GM23338 (cell line): ENCODE measurements around the gene COL4A5. TPM values are rescaled to one million over a fixed set of nuclear protein-coding genes. Genes with fewer than 3 reads are reported as not detected.

Experiments used
- ATAC-seq: fragments of 200-7000 bp; cut with Tn5 transposase; 3 replicates; pipeline ENCODE4 v1.9.1; 2020
- DNase-seq: peaks from one replicate; pipeline ENCODE4 v3.0.0-alpha.2; 2015; ENCODE audit warnings: low spot score
- H2AFZ ChIP-seq: fragments of 200-600 bp; sonication (generic); 2 replicates; pipeline ENCODE4 v1.8.0; 2016; ENCODE audit warnings: antibody characterized with exemption, mild to moderate bottlenecking, moderate library complexity
- H3F3A ChIP-seq: fragments of 200-600 bp; sonication (generic); replicated peaks from 2 replicates; pipeline ENCODE4 v1.8.0; 2017; ENCODE audit warnings: antibody characterized with exemption, mixed run types, low read depth
- H3K27ac ChIP-seq: fragments of 200-600 bp; sonication (generic); 2 replicates; pipeline ENCODE4 v1.6.1; 2016; ENCODE audit warnings: low read depth
- H3K27me3 ChIP-seq: fragments of 200-600 bp; sonication (generic); 2 replicates; pipeline ENCODE4 v1.8.0; 2016; ENCODE audit warnings: mild to moderate bottlenecking, mixed run types, moderate library complexity; ENCODE audit not compliant: insufficient read depth
- H3K36me3 ChIP-seq: fragments of 200-600 bp; sonication (generic); 2 replicates; pipeline ENCODE4 v1.8.0; 2016; ENCODE audit warnings: mild to moderate bottlenecking; ENCODE audit not compliant: insufficient read depth
- H3K4me1 ChIP-seq: fragments of 200-600 bp; sonication (generic); 2 replicates; pipeline ENCODE4 v1.8.0; 2016; ENCODE audit warnings: mild to moderate bottlenecking, moderate library complexity; ENCODE audit not compliant: insufficient read depth
- H3K4me2 ChIP-seq: fragments of 200-600 bp; sonication (generic); 2 replicates; pipeline ENCODE4 v1.7.1; 2017; ENCODE audit warnings: mixed run types
- H3K4me3 ChIP-seq: fragments of 200-600 bp; sonication (generic); 2 replicates; pipeline ENCODE4 v1.6.1; 2016; ENCODE audit warnings: mixed run types
- H3K79me2 ChIP-seq: fragments of 200-600 bp; sonication (generic); replicated peaks from 2 replicates; pipeline ENCODE4 v1.8.0; 2017; ENCODE audit warnings: mild to moderate bottlenecking; ENCODE audit not compliant: insufficient read depth
- H3K9me2 ChIP-seq: fragments of 200-600 bp; sonication (generic); 2 replicates; pipeline ENCODE4 v1.8.0; 2017; ENCODE audit not compliant: insufficient read depth
- H4K20me1 ChIP-seq: fragments of 200-600 bp; sonication (generic); replicated peaks from 2 replicates; pipeline ENCODE4 v1.8.0; 2017; ENCODE audit warnings: mild to moderate bottlenecking; ENCODE audit not compliant: insufficient read depth
- H3K27ac Mint-ChIP-seq: 2 replicates; pipeline ENCODE4 v1.8.0; 2020; ENCODE audit warnings: inconsistent platforms, mild to moderate bottlenecking, moderate library complexity, mixed read lengths
- H3K27me3 Mint-ChIP-seq: 3 replicates; pipeline ENCODE4 v1.8.0; 2022; ENCODE audit warnings: low read depth, mild to moderate bottlenecking, moderate library complexity, mixed read lengths, inconsistent platforms; ENCODE audit not compliant: insufficient read depth, poor library complexity
- H3K36me3 Mint-ChIP-seq: 3 replicates; pipeline ENCODE4 v1.8.0; 2021; ENCODE audit warnings: low read depth, mild to moderate bottlenecking, inconsistent platforms, moderate library complexity, mixed read lengths
- H3K4me1 Mint-ChIP-seq: 3 replicates; pipeline ENCODE4 v1.8.0; 2020; ENCODE audit warnings: mild to moderate bottlenecking, inconsistent platforms, mixed read lengths
- H3K4me3 Mint-ChIP-seq: 3 replicates; pipeline ENCODE4 v1.8.0; 2021; ENCODE audit warnings: moderate library complexity, mild to moderate bottlenecking, inconsistent platforms, mixed read lengths
- H3K9me3 Mint-ChIP-seq: 3 replicates; pipeline ENCODE4 v1.8.0; 2020; ENCODE audit warnings: moderate library complexity, mild to moderate bottlenecking, inconsistent platforms, mixed read lengths
- CREB1 ChIP-seq: fragments of 250-450 bp; sonication (Bioruptor Pico); IDR thresholded peaks from 2 replicates; pipeline ENCODE4 v1.5.0; 2020; ENCODE audit warnings: low read depth, mild to moderate bottlenecking, moderate library complexity
- EZH2 ChIP-seq: fragments of 200-600 bp; sonication (generic); IDR thresholded peaks from one replicate; pipeline ENCODE4 v1.8.0; 2017; ENCODE audit warnings: antibody characterized with exemption, mild to moderate bottlenecking, low read depth; ENCODE audit not compliant: unreplicated experiment
- EZH2phosphoT487 ChIP-seq: fragments of 200-600 bp; sonication (generic); IDR thresholded peaks from one replicate; pipeline ENCODE4 v1.8.1; 2018; ENCODE audit warnings: antibody characterized with exemption; ENCODE audit not compliant: unreplicated experiment
- NANOG ChIP-seq: IDR thresholded peaks from 2 replicates; pipeline ENCODE4 v1.6.1; 2016; ENCODE audit warnings: antibody characterized with exemption, borderline replicate concordance
- POLR2AphosphoS5 ChIP-seq: IDR thresholded peaks from 2 replicates; pipeline ENCODE4 v1.6.1; 2016; ENCODE audit warnings: antibody characterized with exemption, low read depth
- STAT1 ChIP-seq: IDR thresholded peaks from one replicate; pipeline ENCODE4 v1.6.1; 2016; ENCODE audit warnings: antibody characterized with exemption; ENCODE audit not compliant: unreplicated experiment
- ZNF114 ChIP-seq: fragments of 250-450 bp; sonication (Bioruptor Pico); IDR thresholded peaks from 2 replicates; pipeline ENCODE4 v1.5.0; 2020; ENCODE audit warnings: mild to moderate bottlenecking, moderate library complexity
- ZNF331 ChIP-seq: fragments of 250-450 bp; sonication (Bioruptor Pico); IDR thresholded peaks from 2 replicates; pipeline ENCODE4 v1.5.0; 2020; ENCODE audit warnings: low read depth, mild to moderate bottlenecking, moderate library complexity
- polyA plus RNA-seq: library from polyadenylated mRNA; unstranded; fragments of >200 nt; fragmentation: Nextera tagmentation; extraction: Ambion mirVana; gene quantifications from 2 replicates; pipeline ENCODE4 v1.2.1, GENCODE V29; 2016
- total RNA-seq: library from RNA; depleted of rRNA; stranded (reverse); fragments of >200 nt; shearing (Covaris generic); gene quantifications from 2 replicates; pipeline ENCODE4 v1.2.3, GENCODE V29; 2014
- TF ChIP-seq, protein P1 (sequence below): fragments of 250-450 bp; sonication (Bioruptor Pico); IDR thresholded peaks from 2 replicates; pipeline ENCODE4 v1.5.0; 2020; ENCODE audit warnings: mild to moderate bottlenecking, moderate library complexity
- TF ChIP-seq, protein P2 (sequence below): IDR thresholded peaks from 2 replicates; pipeline ENCODE4 v1.6.1; 2016; ENCODE audit warnings: antibody characterized with exemption
- TF ChIP-seq, protein P3 (sequence below): IDR thresholded peaks from one replicate; pipeline ENCODE4 v1.6.1; 2018; ENCODE audit warnings: antibody characterized with exemption; ENCODE audit not compliant: unreplicated experiment

COL4A5 gene
- total and polyA plus RNA-seq, 2 experiments from 2014 or later: 15.5 to 48.1 TPM

DNA sequence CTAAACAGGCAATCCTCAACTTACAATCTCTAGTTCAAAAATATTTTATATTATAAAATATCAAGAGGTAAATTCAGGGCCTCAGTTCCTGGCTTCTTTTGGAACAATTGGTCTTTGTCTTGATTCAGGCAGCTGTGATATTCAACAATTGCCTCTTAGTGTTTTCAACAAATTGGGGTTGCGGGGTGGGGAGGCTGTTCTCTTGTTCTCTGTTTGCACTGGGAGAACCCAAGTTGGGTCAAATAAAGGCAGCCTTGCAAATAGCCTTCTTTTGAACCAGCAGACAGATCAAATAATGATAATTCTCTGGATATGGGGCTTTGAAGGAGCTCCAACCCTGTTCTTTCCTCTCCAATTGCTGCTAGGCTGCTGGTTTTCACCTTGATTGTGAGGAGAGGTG is 142.5 kb downstream of the COL4A5 start:
- Histone ChIP-seq H4K20me1 (no peaks in the 10 kb centered on the region), H3K4me1 (peaks cover 17% of the 10 kb centered on the region), H3K4me2 (no peak overlapping the region), H2AFZ (no peak overlapping the region), H3K79me2 (no peaks in the 10 kb centered on the region), H3K36me3 (no peaks in the 10 kb centered on the region), H3F3A (no peaks in the 10 kb centered on the region), H3K27ac (0 out of 2 replicates have a peak overlapping the region, but pooled peaks have one; percentile 47), H3K4me3 (no peak overlapping the region), H3K27me3 (no peaks in the 10 kb centered on the region), H3K9me2 (no peaks in the 10 kb centered on the region)
- no peaks in the 10 kb centered on the region for H3K27me3 Mint-ChIP-seq
- no peak overlapping the region for H3K4me3 Mint-ChIP-seq
- H3K27ac Mint-ChIP-seq: no peak overlapping the region
- H3K9me3 Mint-ChIP-seq: no peaks in the 10 kb centered on the region; the same call in 2 of the 3 replicates
- ATAC-seq (no peak), DNase-seq (no peak)
- peaks cover 34% of the 10 kb centered on the region for H3K36me3 Mint-ChIP-seq
- peaks cover 18% of the 10 kb centered on the region; the same call in 2 of the 3 replicates for H3K4me1 Mint-ChIP-seq
- no peak for TF ChIP-seq NANOG
- no peak for TF ChIP-seq ZNF114
- no peak for TF ChIP-seq POLR2AphosphoS5
- no peak for TF ChIP-seq ZNF331 (CRISPR knock-in tag)
- TF ChIP-seq CREB1 (CRISPR knock-in tag): no peak
- TF ChIP-seq, protein P1, sequence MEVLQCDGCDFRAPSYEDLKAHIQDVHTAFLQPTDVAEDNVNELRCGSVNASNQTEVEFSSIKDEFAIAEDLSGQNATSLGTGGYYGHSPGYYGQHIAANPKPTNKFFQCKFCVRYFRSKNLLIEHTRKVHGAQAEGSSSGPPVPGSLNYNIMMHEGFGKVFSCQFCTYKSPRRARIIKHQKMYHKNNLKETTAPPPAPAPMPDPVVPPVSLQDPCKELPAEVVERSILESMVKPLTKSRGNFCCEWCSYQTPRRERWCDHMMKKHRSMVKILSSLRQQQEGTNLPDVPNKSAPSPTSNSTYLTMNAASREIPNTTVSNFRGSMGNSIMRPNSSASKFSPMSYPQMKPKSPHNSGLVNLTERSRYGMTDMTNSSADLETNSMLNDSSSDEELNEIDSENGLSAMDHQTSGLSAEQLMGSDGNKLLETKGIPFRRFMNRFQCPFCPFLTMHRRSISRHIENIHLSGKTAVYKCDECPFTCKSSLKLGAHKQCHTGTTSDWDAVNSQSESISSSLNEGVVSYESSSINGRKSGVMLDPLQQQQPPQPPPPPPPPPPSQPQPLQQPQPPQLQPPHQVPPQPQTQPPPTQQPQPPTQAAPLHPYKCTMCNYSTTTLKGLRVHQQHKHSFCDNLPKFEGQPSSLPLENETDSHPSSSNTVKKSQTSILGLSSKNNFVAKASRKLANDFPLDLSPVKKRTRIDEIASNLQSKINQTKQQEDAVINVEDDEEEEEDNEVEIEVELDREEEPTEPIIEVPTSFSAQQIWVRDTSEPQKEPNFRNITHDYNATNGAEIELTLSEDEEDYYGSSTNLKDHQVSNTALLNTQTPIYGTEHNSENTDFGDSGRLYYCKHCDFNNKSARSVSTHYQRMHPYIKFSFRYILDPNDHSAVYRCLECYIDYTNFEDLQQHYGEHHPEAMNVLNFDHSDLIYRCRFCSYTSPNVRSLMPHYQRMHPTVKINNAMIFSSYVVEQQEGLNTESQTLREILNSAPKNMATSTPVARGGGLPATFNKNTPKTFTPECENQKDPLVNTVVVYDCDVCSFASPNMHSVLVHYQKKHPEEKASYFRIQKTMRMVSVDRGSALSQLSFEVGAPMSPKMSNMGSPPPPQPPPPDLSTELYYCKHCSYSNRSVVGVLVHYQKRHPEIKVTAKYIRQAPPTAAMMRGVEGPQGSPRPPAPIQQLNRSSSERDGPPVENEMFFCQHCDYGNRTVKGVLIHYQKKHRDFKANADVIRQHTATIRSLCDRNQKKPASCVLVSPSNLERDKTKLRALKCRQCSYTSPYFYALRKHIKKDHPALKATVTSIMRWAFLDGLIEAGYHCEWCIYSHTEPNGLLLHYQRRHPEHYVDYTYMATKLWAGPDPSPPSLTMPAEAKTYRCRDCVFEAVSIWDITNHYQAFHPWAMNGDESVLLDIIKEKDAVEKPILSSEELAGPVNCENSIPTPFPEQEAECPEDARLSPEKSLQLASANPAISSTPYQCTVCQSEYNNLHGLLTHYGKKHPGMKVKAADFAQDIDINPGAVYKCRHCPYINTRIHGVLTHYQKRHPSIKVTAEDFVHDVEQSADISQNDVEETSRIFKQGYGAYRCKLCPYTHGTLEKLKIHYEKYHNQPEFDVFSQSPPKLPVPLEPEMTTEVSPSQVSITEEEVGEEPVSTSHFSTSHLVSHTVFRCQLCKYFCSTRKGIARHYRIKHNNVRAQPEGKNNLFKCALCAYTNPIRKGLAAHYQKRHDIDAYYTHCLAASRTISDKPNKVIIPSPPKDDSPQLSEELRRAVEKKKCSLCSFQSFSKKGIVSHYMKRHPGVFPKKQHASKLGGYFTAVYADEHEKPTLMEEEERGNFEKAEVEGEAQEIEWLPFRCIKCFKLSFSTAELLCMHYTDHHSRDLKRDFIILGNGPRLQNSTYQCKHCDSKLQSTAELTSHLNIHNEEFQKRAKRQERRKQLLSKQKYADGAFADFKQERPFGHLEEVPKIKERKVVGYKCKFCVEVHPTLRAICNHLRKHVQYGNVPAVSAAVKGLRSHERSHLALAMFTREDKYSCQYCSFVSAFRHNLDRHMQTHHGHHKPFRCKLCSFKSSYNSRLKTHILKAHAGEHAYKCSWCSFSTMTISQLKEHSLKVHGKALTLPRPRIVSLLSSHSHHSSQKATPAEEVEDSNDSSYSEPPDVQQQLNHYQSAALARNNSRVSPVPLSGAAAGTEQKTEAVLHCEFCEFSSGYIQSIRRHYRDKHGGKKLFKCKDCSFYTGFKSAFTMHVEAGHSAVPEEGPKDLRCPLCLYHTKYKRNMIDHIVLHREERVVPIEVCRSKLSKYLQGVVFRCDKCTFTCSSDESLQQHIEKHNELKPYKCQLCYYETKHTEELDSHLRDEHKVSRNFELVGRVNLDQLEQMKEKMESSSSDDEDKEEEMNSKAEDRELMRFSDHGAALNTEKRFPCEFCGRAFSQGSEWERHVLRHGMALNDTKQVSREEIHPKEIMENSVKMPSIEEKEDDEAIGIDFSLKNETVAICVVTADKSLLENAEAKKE (CRISPR knock-in tag): no peak
- TF ChIP-seq, protein P2, sequence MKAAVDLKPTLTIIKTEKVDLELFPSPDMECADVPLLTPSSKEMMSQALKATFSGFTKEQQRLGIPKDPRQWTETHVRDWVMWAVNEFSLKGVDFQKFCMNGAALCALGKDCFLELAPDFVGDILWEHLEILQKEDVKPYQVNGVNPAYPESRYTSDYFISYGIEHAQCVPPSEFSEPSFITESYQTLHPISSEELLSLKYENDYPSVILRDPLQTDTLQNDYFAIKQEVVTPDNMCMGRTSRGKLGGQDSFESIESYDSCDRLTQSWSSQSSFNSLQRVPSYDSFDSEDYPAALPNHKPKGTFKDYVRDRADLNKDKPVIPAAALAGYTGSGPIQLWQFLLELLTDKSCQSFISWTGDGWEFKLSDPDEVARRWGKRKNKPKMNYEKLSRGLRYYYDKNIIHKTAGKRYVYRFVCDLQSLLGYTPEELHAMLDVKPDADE: no peak
- TF ChIP-seq STAT1: no peak
- TF ChIP-seq, protein P3, sequence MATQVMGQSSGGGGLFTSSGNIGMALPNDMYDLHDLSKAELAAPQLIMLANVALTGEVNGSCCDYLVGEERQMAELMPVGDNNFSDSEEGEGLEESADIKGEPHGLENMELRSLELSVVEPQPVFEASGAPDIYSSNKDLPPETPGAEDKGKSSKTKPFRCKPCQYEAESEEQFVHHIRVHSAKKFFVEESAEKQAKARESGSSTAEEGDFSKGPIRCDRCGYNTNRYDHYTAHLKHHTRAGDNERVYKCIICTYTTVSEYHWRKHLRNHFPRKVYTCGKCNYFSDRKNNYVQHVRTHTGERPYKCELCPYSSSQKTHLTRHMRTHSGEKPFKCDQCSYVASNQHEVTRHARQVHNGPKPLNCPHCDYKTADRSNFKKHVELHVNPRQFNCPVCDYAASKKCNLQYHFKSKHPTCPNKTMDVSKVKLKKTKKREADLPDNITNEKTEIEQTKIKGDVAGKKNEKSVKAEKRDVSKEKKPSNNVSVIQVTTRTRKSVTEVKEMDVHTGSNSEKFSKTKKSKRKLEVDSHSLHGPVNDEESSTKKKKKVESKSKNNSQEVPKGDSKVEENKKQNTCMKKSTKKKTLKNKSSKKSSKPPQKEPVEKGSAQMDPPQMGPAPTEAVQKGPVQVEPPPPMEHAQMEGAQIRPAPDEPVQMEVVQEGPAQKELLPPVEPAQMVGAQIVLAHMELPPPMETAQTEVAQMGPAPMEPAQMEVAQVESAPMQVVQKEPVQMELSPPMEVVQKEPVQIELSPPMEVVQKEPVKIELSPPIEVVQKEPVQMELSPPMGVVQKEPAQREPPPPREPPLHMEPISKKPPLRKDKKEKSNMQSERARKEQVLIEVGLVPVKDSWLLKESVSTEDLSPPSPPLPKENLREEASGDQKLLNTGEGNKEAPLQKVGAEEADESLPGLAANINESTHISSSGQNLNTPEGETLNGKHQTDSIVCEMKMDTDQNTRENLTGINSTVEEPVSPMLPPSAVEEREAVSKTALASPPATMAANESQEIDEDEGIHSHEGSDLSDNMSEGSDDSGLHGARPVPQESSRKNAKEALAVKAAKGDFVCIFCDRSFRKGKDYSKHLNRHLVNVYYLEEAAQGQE: no peak
- no peak for TF ChIP-seq EZH2phosphoT487
- no peak for TF ChIP-seq EZH2
